Stimulated activated CD8-positive, alpha-beta memory T cell treated with anti-CD3 and anti-CD28 coated beads, Interleukin-15, amount 100 ng/mL, for 48 hours (primary cell): ENCODE data around the gene LARP1.
"Not testable (repeated sequence)": the region's sequence is repeated elsewhere in the genome, so short reads cannot be mapped to it uniquely, and the experiment has no call there.

ENCODE experiments used
- DNase-seq, 2 donors: peaks; one replicate each; pipeline ENCODE4 v3.0.0-alpha.2; 2020; ENCODE audit warnings: low read depth in 2 of 2

LARP1 gene

DNA sequence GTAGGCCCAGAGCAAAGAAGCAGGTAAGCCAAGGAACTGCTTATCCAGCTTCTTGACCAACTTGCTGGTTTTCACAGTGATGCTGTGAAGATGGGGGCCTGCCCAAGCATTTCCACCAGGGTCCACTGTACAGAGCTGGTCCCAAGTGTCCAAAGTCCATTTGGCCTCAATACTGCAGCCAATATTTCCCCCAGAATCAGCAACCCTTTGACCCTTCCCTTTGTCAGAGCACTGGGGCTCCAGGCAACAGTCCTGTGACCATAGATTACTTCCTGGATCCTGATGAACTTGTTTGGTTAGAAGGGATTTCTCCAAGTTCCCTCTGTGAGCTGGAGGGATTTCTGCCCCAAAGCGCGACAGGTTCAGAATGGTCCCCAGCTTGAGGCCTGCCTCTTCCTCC, 68.9 kb downstream of the LARP1 start:
- no peak for DNase-seq

GRCh38 chr5:154829181-154829588, 74.0 kb downstream of the LARP1 start:
- DNase-seq = no peak

DNA sequence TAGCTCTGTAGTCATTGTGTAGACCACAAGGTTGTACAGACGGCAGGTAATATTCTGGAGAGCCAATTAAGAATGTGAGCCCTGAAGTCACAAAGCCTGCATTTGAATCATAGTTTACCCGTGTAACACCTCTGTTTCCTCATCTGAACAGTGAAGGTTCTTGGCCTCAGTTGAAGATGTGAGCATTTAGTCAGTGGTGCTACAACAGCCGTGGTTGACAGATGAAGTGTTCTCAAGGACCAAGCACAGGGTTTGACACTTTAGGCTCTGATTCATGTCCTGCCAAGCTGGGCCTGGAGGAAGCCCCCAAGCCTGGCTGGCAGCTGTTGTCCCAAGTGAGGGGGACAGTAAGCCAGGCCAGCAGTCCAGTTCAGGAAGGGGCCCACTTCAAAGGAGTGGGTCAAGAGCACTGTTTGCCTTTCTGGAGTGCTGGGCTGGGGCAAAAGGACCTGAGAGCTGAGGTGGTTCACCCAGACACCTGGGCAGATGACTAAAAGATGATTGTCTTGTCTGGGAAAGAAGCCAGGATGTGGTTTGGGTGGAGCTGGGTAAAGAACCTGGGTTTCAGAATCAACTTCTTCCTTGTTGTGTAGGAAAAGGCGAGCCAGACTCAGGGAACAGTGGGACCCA, 74.5 kb downstream of the LARP1 start:
- peak in 1 of 2 donors; percentile 16 for DNase-seq

GRCh38 chr5:154830219-154830595, 75.0 kb downstream of the LARP1 start:
- DNase-seq = no peak

DNA sequence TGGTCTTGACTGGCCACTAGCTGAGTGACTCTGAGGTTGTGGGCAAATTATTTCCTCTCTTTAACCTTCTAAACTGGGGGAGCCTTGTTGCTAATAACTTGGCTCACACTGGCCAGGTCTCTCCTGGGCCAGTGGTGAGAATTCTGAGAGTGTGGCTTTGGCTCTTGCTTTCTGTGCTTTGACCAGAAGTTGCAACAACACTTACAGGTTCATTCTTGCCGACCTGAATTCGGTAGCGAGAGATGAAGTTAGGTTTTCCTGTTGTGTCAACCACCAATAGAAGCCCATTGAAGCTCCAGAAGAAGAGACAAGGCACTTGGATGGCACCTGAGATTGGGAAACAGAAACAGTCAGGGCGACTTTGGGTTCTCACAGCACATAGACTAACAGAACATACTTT, 75.4 kb downstream of the LARP1 start:
- no peak for DNase-seq

DNA sequence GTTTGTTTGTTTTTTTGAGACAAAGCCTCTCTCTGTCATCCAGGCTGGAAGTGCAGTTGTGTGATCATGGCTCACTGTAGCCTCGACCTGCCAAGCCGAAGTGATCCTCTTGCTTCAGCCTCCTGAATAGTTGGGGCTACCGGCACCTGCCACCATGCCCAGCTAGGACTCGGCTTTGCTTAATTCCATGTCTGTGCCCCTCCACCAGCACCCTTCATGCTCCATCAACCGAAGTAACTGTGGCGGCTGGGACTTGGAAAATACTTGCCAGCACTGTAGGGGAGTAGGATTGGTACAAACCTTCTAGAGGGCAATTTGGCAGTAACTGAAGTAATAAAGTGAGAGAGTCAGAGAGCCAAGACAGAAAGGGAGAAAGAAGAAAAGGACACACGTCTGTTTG, 76.3 kb downstream of the LARP1 start:
- no peak for DNase-seq

DNA sequence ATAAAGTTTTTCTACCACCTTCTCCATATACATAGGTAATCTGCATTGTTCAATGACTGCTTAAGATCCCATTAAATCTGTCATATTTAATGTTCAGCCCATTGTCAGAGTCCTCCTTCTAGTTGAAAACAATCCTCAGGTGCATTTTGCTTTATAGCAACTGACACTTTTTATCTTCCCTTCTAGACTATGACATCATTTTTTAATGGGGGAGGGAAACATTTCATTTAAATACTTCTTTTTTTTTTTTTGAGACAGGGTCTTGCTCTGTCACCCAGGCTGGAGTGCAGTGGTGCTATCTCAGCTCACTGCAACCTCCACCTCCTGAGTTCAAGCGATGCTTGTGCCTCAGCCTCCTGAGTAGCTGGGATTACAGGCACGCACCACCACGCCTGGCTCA, 77.6 kb downstream of the LARP1 start:
- not testable (repeated sequence) for DNase-seq

DNA sequence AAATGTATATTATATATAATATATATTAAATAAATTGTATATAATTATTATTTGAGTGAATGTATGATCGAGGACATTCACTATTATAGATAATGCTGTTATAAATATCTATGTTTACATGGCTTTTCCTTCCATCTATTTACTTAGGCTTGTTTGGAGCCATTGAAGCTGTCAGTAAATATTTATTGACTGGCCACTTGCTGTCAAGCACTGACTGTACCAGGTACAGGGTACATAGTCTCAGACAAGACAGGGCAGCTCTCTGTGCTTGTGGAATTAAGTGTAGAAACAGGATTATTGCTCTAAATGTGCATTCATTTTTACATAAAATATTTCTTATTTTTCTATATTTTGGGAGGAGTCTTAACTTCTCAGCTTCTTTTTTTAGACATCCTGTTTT, 78.9 kb downstream of the LARP1 start:
- DNase-seq = no peak

- DNase-seq = not testable (repeated sequence)
Measured at GRCh38 chr5:154835701-154836052, 80.5 kb downstream of the LARP1 start.

DNA sequence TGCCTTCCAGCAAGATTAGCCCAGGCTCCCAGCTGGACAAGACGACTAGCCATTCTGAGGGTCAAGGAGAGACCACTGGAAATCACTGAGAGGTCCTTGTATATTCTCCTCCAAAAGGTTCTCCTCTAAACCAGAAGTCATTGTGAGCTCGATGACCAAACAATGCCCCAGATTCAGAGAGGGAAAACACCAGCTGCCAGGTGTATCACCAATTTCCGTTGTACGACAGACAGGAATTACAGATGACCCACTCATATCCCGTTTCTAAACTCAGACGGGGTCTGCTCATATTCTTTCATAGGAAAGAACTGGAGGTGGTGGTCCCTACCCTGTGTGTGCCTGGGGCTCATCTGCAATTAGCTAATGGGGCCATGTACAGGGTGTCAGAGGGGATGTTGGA, 81.0 kb downstream of the LARP1 start:
- DNase-seq = no peak

GRCh38 chr5:154837009-154837901, 82.1 kb downstream of the LARP1 start:
- DNase-seq = no peak

DNA sequence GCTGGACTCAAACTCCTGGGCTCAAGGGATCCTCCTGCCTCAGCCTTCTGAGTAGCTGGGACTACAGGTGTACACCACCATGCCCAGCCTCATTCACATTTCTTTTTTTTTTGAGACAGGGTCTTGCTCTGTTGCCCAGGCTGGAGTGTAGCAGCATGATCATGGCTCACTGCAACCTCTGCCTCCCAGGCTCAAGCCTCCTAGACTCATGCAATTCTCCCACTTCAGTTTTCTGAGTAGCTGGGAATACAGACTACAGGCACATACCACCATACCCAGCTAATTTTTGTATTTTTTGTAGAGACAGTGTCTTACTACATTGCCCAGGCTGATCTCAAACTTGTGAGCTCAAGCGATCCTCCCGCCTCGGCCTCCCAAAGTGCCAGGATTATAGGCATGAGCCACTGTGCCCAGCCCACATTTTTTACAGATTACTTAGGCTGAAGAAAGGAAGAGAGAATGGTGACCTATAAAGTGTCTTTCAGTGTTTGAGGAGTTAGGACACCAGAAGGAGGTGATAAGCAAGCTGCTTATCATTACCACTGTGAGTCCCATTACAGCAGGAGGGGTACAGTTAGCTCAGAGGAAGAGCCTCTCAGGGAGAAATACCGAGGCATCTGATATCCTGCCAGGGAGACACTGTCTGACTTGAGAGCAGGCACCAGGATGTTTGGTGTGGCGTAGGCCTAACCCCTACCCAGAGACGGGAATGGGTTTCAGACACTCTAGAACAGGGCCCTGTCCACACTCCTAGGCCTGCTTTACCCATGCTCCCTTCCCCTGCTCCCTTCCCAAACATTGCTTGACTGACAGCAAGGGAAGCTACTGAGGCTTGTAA, 85.5 kb downstream of the LARP1 start:
- no peak for DNase-seq

- no peak for DNase-seq
Measured at GRCh38 chr5:154841273-154841661, 86.1 kb downstream of the LARP1 start.

DNA sequence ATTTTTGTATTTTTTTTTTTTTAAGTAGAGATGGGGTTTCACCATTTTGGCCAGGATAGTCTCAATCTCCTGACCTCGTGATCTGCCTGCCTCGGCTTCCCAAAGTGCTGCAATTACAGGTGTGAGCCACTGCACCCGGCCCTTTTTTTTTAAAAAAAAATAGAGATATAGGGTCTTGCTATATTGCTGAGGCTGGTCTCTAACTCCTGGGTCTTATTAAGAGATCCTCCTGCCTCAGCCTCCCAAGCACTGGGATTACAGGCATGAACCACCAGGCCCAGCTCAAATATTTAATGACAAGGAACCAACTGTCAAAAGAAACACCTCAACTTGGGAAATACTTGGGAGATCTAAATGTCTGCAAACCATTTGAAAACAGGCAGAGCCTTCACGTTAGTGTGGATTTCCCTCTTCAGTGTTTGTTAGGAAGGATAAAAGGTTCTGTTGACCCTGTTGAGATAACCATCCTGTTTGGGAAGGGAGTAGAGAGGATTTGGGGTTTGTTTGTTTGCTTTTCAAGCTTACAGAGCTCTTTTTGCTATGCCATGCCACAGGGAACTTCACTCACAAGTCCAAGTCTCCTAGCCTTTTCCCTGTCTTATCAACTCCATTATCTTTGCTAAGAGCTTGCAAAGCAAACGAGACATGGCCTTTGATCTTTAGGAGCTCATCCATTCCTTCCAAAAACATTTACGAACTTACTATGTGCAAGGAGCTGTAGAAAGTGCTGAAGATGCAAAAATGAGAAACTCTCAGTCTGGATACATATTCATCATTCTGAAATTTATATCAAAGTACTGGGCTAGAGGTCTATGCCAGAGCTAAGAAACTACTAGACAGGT, 87.7 kb downstream of the LARP1 start:
- no peak for DNase-seq

- no peak for DNase-seq
Measured at GRCh38 chr5:154844809-154845208, 89.6 kb downstream of the LARP1 start.

DNA sequence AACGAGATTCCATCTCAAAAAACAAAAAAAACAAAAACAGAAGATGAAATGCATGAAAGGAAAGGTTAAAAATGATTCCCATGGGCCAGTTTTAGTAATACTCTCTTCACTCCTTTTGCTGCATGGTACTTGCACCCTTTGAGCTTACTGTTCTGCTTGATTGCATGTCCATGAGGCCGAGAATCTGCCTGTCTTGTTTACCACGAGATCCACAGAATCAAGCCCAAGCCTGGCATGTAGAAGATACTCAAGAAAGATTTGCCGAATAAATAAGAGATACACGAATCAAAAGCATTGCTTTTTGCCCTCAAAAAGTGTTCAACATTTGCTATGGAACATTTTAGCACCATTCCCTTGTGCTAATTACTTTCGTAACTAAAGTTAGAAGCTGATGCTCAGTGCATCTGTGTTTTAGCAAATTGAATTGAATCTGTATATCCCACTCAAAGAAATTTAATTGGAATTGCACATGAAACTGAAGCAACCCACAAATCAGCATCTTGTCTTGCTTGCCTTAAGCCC, 94.1 kb downstream of the LARP1 start:
- no peak for DNase-seq

DNA sequence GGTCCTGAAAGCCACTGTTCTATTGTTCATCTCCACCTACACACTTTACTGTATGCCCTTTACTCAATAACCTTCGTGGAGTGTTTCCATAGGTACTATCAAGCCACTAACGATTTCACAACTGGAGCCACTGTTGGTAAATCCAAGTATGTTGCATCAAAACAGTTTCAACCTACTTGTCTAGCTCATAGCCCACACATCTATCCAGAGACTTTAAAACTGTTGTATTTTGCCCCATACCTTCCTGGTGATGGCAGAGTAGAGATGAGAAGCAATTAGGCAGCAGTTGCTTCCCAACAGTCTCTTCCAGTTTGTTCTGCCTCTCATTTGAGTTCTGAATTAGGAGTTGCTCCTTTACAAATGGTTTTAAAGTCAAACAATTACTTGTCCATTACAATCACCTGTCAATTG, 94.6 kb downstream of the LARP1 start:
- no peak for DNase-seq

GRCh38 chr5:154850255-154851062, 95.3 kb downstream of the LARP1 start, which contains the start of gene FAXDC2:
Gene FAXDC2 (minus strand): TSS chr5:154850603. CDS start chr5:154838178, 12,425 bp downstream.
- no peak for DNase-seq

GRCh38 chr5:154851351-154851750, 96.2 kb downstream of the LARP1 start:
- no peak for DNase-seq

DNA sequence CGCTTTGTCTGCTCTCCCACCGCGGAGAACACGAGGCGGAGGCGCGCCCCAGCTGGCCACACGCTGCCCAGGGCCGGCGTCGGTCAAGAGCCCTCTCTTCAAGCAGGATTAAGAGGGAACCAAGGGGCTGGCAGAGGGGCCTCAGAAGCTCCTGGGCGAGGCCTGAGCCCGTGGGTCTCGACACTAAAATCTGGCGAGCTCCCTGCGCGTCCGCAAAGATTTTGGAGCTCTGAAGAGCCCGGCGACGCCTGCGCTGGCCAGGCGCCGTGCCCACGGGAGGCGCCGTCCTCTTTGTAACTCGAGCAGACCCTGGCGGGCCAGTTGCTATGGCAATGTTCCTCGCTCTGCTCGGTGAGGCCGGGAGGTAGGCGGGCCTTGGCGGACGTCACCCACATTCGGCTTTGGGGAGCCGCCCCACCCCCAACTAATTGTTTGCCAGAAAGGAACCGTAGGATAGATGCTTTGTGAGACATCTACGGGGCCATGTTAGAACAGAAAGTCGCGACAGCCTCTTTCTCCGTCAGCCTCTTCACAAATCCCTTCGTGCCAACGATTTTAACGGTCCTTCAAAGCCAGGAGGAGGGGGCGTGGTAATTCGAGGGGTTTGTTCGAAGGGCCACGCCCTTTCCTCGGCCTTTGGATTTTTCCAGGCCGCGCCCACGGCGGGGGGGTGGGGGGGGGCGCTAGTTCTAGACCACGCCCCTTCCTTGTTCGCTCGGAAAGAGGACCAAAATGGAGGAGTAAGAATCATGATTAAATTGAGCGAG, 102.5 kb downstream of the LARP1 start:
- peak; percentile 77 to 79 for DNase-seq
